Effector CD4-positive, alpha-beta T cell (primary cell): ENCODE data around the gene ISG20L2.

Experiments used
- DNase-seq: peaks from one replicate; pipeline ENCODE4 v3.0.0-alpha.2; 2020

ISG20L2 gene

GRCh38 chr1:156740741-156741480, 12.3 kb upstream of the ISG20L2 start, which contains the start of gene MRPL24:
MRPL24 (minus strand) TSS chr1:156741088; CDS start chr1:156738704, 2,384 bp downstream.
- DNase-seq: peak; percentile 96

- DNase-seq: no peak
Observed at GRCh38 chr1:156740237-156740740, 11.7 kb upstream of the ISG20L2 start.

- no peak for DNase-seq
Observed at GRCh38 chr1:156738916-156739315, 10.3 kb upstream of the ISG20L2 start.

- DNase-seq: no peak
Observed at GRCh38 chr1:156738407-156738806, 9.8 kb upstream of the ISG20L2 start.

- no peak for DNase-seq
Observed at GRCh38 chr1:156733989-156734584, 5.5 kb upstream of the ISG20L2 start.

- DNase-seq: peak; percentile 67
Observed at GRCh38 chr1:156727926-156728598, 504 bp downstream of the ISG20L2 start, which contains the start of gene METTL25B. METTL25B (plus strand) TSS chr1:156728469; CDS start chr1:156729105, 636 bp downstream.

- no peak for DNase-seq
Observed at GRCh38 chr1:156727492-156727891, 1.1 kb downstream of the ISG20L2 start.

- DNase-seq: peak; percentile 22
Observed at GRCh38 chr1:156726549-156727226, 1.9 kb downstream of the ISG20L2 start.

- DNase-seq: peak; percentile 78
Observed at GRCh38 chr1:156725683-156726280, 2.8 kb downstream of the ISG20L2 start.

- DNase-seq: no peak
Observed at GRCh38 chr1:156721535-156721934, 7.0 kb downstream of the ISG20L2 start.

- no peak for DNase-seq
Observed at GRCh38 chr1:156721131-156721530, 7.4 kb downstream of the ISG20L2 start.

- no peak for DNase-seq
Observed at GRCh38 chr1:156717351-156717750, 11.2 kb downstream of the ISG20L2 start.

- DNase-seq: no peak
Observed at GRCh38 chr1:156714830-156715229, 13.7 kb downstream of the ISG20L2 start.

GRCh38 chr1:156712626-156713025, 15.9 kb downstream of the ISG20L2 start:
- no peak for DNase-seq

- DNase-seq: no peak
Observed at GRCh38 chr1:156711011-156711817, 17.4 kb downstream of the ISG20L2 start.

- DNase-seq: no peak
Observed at GRCh38 chr1:156709757-156710489, 18.6 kb downstream of the ISG20L2 start.

GRCh38 chr1:156709031-156709430, 19.5 kb downstream of the ISG20L2 start:
- no peak for DNase-seq

GRCh38 chr1:156708218-156708661, 20.3 kb downstream of the ISG20L2 start:
- DNase-seq: no peak

- DNase-seq: no peak
Observed at GRCh38 chr1:156707417-156708217, 20.9 kb downstream of the ISG20L2 start.
